ENCODE results near the gene ACAT2.
"Not testable (repeated sequence)": the region's sequence is repeated elsewhere in the genome, so short reads cannot be mapped to it uniquely, and the experiment has no call there.

ACAT2 gene

DNA sequence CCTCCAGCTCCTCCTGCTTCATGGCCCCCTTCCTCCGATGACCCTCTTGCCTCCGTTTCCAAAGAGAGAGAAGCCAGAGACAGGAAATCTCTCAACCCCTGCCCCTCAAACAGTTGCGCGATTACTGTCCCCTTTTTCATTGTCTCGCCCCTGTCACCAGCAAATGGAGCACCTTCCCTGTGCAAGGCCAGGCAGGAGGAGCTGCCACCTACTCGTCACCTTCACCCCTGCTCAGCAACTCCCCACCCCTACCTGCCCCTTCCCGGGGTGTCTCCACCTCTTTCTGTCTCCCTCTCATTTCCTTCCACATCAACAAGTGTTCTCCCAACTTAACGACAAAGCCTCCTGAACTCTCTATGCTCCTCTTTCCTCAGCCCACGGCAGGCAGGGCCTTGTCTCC is 51.9 kb downstream of the ACAT2 start:
- DNase-seq (ENCODE audit: low read depth), result no peak

GRCh38 chr6:159815410-159815809 is 53.6 kb downstream of the ACAT2 start:
- DNase-seq (ENCODE audit: low read depth), result no peak

- DNase-seq (ENCODE audit: low read depth), result not testable (repeated sequence)
Observed at GRCh38 chr6:159816775-159817174, 54.9 kb downstream of the ACAT2 start.

GRCh38 chr6:159817951-159818739 is 56.3 kb downstream of the ACAT2 start:
- no peak for DNase-seq (ENCODE audit: low read depth)

GRCh38 chr6:159819098-159819497 is 57.3 kb downstream of the ACAT2 start:
- no peak for DNase-seq (ENCODE audit: low read depth)

GRCh38 chr6:159819932-159820640 is 58.2 kb downstream of the ACAT2 start:
- no peak for DNase-seq (ENCODE audit: low read depth)

GRCh38 chr6:159821122-159821521 is 59.3 kb downstream of the ACAT2 start:
- no peak for DNase-seq (ENCODE audit: low read depth)

GRCh38 chr6:159821726-159822125 is 59.9 kb downstream of the ACAT2 start:
- DNase-seq (ENCODE audit: low read depth), result no peak

GRCh38 chr6:159823953-159824352 is 62.1 kb downstream of the ACAT2 start:
- DNase-seq (ENCODE audit: low read depth), result no peak

- not testable (repeated sequence) for DNase-seq (ENCODE audit: low read depth)
Observed at GRCh38 chr6:159824690-159825089, 62.8 kb downstream of the ACAT2 start.

GRCh38 chr6:159826004-159826403 is 64.2 kb downstream of the ACAT2 start:
- DNase-seq (ENCODE audit: low read depth), result no peak

DNA sequence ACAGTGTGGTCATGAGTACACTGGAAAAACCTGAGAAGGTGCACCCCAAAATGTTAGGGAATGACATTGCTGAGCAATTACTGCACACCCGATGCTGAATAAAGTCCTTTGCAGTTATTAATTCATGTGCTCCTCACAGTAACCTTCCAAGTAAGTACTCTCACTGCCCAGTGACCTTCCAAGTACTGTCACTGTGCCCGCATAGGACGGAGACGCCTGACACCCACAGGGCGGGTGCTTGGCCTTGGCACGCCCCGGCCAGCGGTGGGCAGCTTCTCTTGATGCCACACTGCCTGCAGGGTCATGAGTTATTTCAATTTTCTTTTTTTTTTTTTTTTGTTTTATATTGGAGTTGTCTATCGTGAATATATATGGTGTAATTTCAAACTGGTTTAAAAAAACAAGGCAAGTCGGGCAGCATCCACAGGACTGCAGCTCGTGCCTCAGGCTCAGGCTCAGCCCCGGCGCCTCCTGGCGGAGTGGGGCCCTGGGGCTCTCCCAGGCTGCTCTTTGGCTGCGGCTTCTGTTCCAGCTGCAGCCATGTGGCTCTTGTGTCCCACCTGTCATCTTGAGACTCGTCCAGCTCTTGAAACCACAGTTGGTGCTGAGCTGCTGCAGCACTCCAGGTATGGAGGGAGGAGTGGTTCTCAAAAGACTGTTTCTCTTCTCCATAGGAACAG is 65.3 kb downstream of the ACAT2 start:
- DNase-seq (ENCODE audit: low read depth), result no peak

GRCh38 chr6:159828074-159828473 is 66.2 kb downstream of the ACAT2 start:
- no peak for DNase-seq (ENCODE audit: low read depth)
